ELR (cell line): ENCODE results near the gene NUDCD3.
"Not testable (repeated sequence)": the region's sequence is repeated elsewhere in the genome, so short reads cannot be mapped to it uniquely, and the experiment has no call there.

Experiments
- DNase-seq: peaks from one replicate; pipeline ENCODE4 v3.0.0-alpha.2; 2015; ENCODE audit warnings: low read depth

The NUDCD3 gene

GRCh38 chr7:44447874-44448425, 42.5 kb downstream of the NUDCD3 start:
- no peak for DNase-seq

GRCh38 chr7:44445986-44446671, 44.3 kb downstream of the NUDCD3 start:
- DNase-seq, result no peak

GRCh38 chr7:44441079-44441478, 49.4 kb downstream of the NUDCD3 start:
- no peak for DNase-seq

GRCh38 chr7:44440577-44441078, 49.8 kb downstream of the NUDCD3 start:
- peak; percentile 26 for DNase-seq

- no peak for DNase-seq
Measured at GRCh38 chr7:44439926-44440325, 50.5 kb downstream of the NUDCD3 start.

GRCh38 chr7:44438816-44439215, 51.6 kb downstream of the NUDCD3 start:
- peak; percentile 56 for DNase-seq

GRCh38 chr7:44434201-44434600, 56.3 kb downstream of the NUDCD3 start:
- no peak for DNase-seq

GRCh38 chr7:44433255-44434022, 57.0 kb downstream of the NUDCD3 start:
- DNase-seq, result peak; percentile 16

- DNase-seq, result no peak
Measured at GRCh38 chr7:44432381-44432977, 58.0 kb downstream of the NUDCD3 start.

- DNase-seq, result peak; percentile 4
Measured at GRCh38 chr7:44431091-44431608, 59.3 kb downstream of the NUDCD3 start.

- no peak for DNase-seq
Measured at GRCh38 chr7:44430054-44430453, 60.4 kb downstream of the NUDCD3 start.

- not testable (repeated sequence) for DNase-seq
Measured at GRCh38 chr7:44424762-44425161, 65.7 kb downstream of the NUDCD3 start.

- no peak for DNase-seq
Measured at GRCh38 chr7:44416941-44417340, 73.5 kb downstream of the NUDCD3 start.

GRCh38 chr7:44415510-44415909, 74.9 kb downstream of the NUDCD3 start:
- peak; percentile 55 for DNase-seq

- peak; percentile 79 for DNase-seq
Measured at GRCh38 chr7:44415047-44415446, 75.4 kb downstream of the NUDCD3 start.

- no peak for DNase-seq
Measured at GRCh38 chr7:44411306-44411705, 79.2 kb downstream of the NUDCD3 start.

GRCh38 chr7:44408596-44408995, 81.9 kb downstream of the NUDCD3 start:
- no peak for DNase-seq

- DNase-seq, result no peak
Measured at GRCh38 chr7:44403775-44404174, 86.7 kb downstream of the NUDCD3 start.

GRCh38 chr7:44403176-44403759, 87.2 kb downstream of the NUDCD3 start:
- DNase-seq, result no peak

GRCh38 chr7:44402401-44403060, 87.9 kb downstream of the NUDCD3 start:
- no peak for DNase-seq

GRCh38 chr7:44401692-44402091, 88.8 kb downstream of the NUDCD3 start:
- no peak for DNase-seq
